ENCODE measurements around the gene GATM. TPM values are rescaled to one million over a fixed set of nuclear protein-coding genes. Genes with fewer than 3 reads are reported as not detected.

The GATM gene
- total RNA-seq, 1 experiment from 2014 or later = 10.7 TPM

Other genes starting within 250 kb of the GATM start
- gene DUOXA1, start 248.7 kb downstream of the GATM start, total RNA-seq (2021) = 1.2 and 1.3 TPM in 2 replicates
- 2.3 and 2.6 TPM in 2 replicates for gene DUOX1, start 248.6 kb downstream of the GATM start, total RNA-seq (2021)
- gene SHF, start 190.6 kb downstream of the GATM start, total RNA-seq (2021) = 21.7 and 22.3 TPM in 2 replicates
- gene SLC28A2, start 126.3 kb downstream of the GATM start, total RNA-seq (2021) = not detected in 2 replicates
- gene SLC30A4, start 144.2 kb upstream of the GATM start, total RNA-seq (2021) = 0.02 TPM in 1 of 2 replicates, not detected in the other
- gene BLOC1S6, start 208.8 kb upstream of the GATM start, total RNA-seq (2021) = 36.9 and 39.7 TPM in 2 replicates

All from H9 (cell line).